Loucy (cell line): Measurements from ENCODE around the gene KRT86.

ENCODE experiments used
- CTCF ChIP-seq: fragments of 200-600 bp; sonication (generic); conservative IDR thresholded peaks from 2 replicates; pipeline ENCODE4 v1.5.1; 2014; ENCODE audit warnings: mild to moderate bottlenecking, antibody characterized with exemption, low read length
- EZH2phosphoT487 ChIP-seq: fragments of 200-600 bp; IDR thresholded peaks from 2 replicates; pipeline ENCODE4 v1.6.1; 2018; ENCODE audit warnings: antibody characterized with exemption, mild to moderate bottlenecking, moderate library complexity, borderline replicate concordance

- TF ChIP-seq CTCF (no peak), EZH2phosphoT487 (no peak)
Observed at GRCh38 chr12:52291267-52291935, 17.0 kb downstream of the KRT86 start, which contains the start of gene KRT81.
